Mucosa of descending colon (tissue), 3 donors: ENCODE data around the gene PHC3. TPM values are rescaled to one million over a fixed set of nuclear protein-coding genes. Genes with fewer than 3 reads are reported as not detected.

Experiments
- ATAC-seq: fragments of 200-7000 bp; cut with Tn5 transposase; one replicate; pipeline ENCODE4 v1.9.1; 2020; ENCODE audit warnings: mild to moderate bottlenecking, moderate library complexity
- DNase-seq, 3 donors: peaks; one replicate each; pipeline ENCODE4 v3.0.0-alpha.2; 2020
- H3K36me3 ChIP-seq: fragments of 200-600 bp; one replicate; pipeline ENCODE4 v1.8.0; 2021; ENCODE audit warnings: low read depth, mild to moderate bottlenecking
- H3K4me1 ChIP-seq: fragments of 200-600 bp; one replicate; pipeline ENCODE4 v1.8.0; 2021; ENCODE audit warnings: low read depth, mild to moderate bottlenecking
- H3K4me3 ChIP-seq: fragments of 200-600 bp; one replicate; pipeline ENCODE4 v1.8.0; 2021; ENCODE audit warnings: mild to moderate bottlenecking
- H3K9me3 ChIP-seq: fragments of 200-600 bp; one replicate; pipeline ENCODE4 v1.8.0; 2021; ENCODE audit warnings: mild to moderate bottlenecking
- intact Hi-C, 2 donors: fragments of 100-400 bp; cut with DNase I in 1 of 2; cut with micrococcal nuclease in 1 of 2; formaldehyde crosslinking; loops; one replicate each; pipeline versions ENCODE4 v1.11.0 to v1.11.1; 2022; cut with DNase I, micrococcal nuclease
- total RNA-seq, 3 donors: library from RNA; stranded (reverse); fragmentation: NEBNext Ultra II Directional in 2 of 3; extraction: Animal tissue kit (Norgen Biotek cat#: 25700) in 2 of 3; gene quantifications; one replicate each; pipeline versions ENCODE4 v1.2.1 to v1.2.4, GENCODE V29; 2021 to 2023
- TF ChIP-seq, protein P1 (sequence below): fragments of 200-600 bp; IDR thresholded peaks from one replicate; pipeline ENCODE4 v1.8.0; 2022; ENCODE audit warnings: antibody characterized with exemption, mild to moderate bottlenecking
- donor health status: DM: no; HTN: no; CAD: no; lungs with moderate emphysema.
- donor health status: DM: no; HTN: no; CAD: no.
- donor health status: DM: no; HTN: yes; CAD: no.

The PHC3 gene
- total RNA-seq, 3 donors from 2014 or later = 54.2 to 96.7 (median 58.0) TPM

DNA sequence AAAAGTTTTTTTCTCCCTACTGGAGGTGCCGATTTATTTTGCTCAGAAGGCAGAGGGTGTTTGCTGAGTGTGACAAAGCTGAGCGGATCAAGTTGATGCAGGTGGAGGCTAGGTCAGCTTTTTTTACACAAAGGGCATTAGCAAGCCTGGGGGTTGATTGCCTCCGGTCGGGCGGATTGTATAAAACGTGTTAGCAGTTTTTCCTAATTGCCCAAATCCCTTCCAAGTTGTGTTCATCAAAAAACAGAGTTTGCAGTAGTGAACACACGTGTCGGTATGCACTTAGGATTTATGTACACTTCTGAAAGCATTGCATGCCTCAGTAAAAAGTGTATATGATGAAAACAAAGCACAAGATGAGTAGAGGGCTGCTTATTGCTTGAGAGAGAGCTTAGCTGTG is 141.1 kb downstream of the PHC3 start:
- H3K4me1 ChIP-seq = peaks cover 26% of the 10 kb centered on the region
- intact Hi-C loops = no loop called here
- ATAC-seq = no peak
- no peaks in the 10 kb centered on the region for H3K9me3 ChIP-seq
- H3K4me3 ChIP-seq = no peak overlapping the region
- H3K36me3 ChIP-seq = peaks cover 3% of the 10 kb centered on the region
- TF ChIP-seq, protein P1, sequence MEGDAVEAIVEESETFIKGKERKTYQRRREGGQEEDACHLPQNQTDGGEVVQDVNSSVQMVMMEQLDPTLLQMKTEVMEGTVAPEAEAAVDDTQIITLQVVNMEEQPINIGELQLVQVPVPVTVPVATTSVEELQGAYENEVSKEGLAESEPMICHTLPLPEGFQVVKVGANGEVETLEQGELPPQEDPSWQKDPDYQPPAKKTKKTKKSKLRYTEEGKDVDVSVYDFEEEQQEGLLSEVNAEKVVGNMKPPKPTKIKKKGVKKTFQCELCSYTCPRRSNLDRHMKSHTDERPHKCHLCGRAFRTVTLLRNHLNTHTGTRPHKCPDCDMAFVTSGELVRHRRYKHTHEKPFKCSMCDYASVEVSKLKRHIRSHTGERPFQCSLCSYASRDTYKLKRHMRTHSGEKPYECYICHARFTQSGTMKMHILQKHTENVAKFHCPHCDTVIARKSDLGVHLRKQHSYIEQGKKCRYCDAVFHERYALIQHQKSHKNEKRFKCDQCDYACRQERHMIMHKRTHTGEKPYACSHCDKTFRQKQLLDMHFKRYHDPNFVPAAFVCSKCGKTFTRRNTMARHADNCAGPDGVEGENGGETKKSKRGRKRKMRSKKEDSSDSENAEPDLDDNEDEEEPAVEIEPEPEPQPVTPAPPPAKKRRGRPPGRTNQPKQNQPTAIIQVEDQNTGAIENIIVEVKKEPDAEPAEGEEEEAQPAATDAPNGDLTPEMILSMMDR = no peak
- DNase-seq = no peak

DNA sequence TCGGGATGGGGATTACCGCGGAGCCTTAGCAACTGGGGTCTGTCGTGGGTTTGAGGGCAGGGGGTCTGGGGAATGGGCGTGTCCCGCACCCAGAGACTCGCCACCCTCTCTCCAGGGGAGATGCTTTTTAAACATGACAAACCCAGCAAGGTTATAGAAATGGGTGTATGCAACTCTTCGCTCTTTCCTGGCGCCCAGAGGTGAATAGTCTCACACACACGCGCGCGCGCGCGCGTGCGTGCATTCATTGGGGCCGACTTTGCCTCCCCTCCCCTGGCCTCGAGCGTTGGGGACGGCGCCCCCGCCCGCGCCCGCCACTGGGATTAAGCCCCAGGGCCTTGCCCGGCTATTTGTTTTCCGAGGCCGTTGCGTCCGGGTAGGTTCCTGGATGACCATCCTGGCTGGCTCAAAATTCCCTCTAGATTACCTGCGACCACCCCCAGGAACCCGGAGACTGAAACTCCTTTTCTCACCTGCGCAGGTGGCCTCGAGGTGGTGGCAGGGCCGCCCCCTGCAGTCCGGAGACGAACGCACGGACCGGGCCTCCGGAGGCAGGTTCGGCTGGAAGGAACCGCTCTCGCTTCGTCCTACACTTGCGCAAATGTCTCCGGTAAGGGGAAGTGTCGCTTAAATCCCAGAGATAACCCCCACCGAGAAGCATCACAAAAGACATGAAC is 143.0 kb downstream of the PHC3 start:
- Histone ChIP-seq H3K36me3 (no peaks in the 10 kb centered on the region), H3K9me3 (no peaks in the 10 kb centered on the region), H3K4me3 (peak overlapping the region; percentile 50), H3K4me1 (peaks cover 17% of the 10 kb centered on the region)
- intact Hi-C loops = no loop called here
- TF ChIP-seq, protein P1 = no peak
- ATAC-seq (peak; percentile 46), DNase-seq (peak; percentile 63 to 77 (median 77))

Other genes with a start within 250 kb of the PHC3 start
- gene SEC62, start 214.9 kb downstream of the PHC3 start, total RNA-seq = 100 to 1,000 TPM in 1 of 3 donors, 10 to 100 TPM in 2; 83.2 to 166 (median 85.9) TPM
- 10 to 100 TPM; 30.0 to 96.5 (median 67.6) TPM for gene GPR160, start 143.7 kb downstream of the PHC3 start, total RNA-seq
- gene PRKCI, start 40.7 kb upstream of the PHC3 start, total RNA-seq = 10 to 100 TPM; 38.0 to 39.9 (median 39.8) TPM
- 10 to 100 TPM; 41.9 to 51.3 (median 49.5) TPM for gene SKIL, start 176.0 kb upstream of the PHC3 start, total RNA-seq
- 10 to 100 TPM in 1 of 3 donors, 1 to 10 TPM in 2; 2.8 to 15.9 (median 5.9) TPM for gene CLDN11, start 237.1 kb upstream of the PHC3 start, total RNA-seq